ENCODE data around the gene RAB30.

GRCh38 chr11:83004746-83005556 lies 66.7 kb downstream of the RAB30 start:
- TF ChIP-seq CTCF (IDR thresholded peaks at IDR 0.05) (no peak), POLR2A (IDR thresholded peaks at IDR 0.05) (no peak)
